H1 (cell line): ENCODE data around the gene DDR2. TPM values are rescaled to one million over a fixed set of nuclear protein-coding genes. Genes with fewer than 3 reads are reported as not detected.

Source experiments
- KDM1A ChIP-seq: fragments of 200-600, 300-600 bp; sonication (generic); IDR thresholded peaks from 2 replicates; pipeline ENCODE4 v1.7.1; 2016; ENCODE audit warnings: mild to moderate bottlenecking, low read length, borderline replicate concordance
- KDM4A ChIP-seq: IDR thresholded peaks from one replicate; pipeline ENCODE4 v1.7.1; 2012; ENCODE audit warnings: low read depth, mild to moderate bottlenecking, moderate library complexity, low read length, inconsistent platforms; ENCODE audit not compliant: severe bottlenecking
- RXRA ChIP-seq: IDR thresholded peaks from 2 replicates; pipeline ENCODE4 v1.6.1; 2011; ENCODE audit warnings: low read depth, mild to moderate bottlenecking, low read length, moderate library complexity; ENCODE audit not compliant: insufficient read depth
- polyA plus RNA-seq, 7 experiments: library from polyadenylated mRNA; depleted of rRNA in 3 of 7; stranded (reverse) in 5 of 7; unstranded in 2 of 7; fragments of >200 nt in 5 of 7; fragments of 200-250 nt in 2 of 7; gene quantifications; 1 replicate in 5 of 7; 2 replicates in 1 of 7; 4 replicates in 1 of 7; pipeline versions ENCODE4 v1.2.1 to v1.2.3, GENCODE V29; 2011 to 2013; ENCODE audit warnings: missing spikeins in 2 of 7, mixed read lengths in 2 of 7
- total RNA-seq: library from RNA; stranded (reverse); fragmentation: NEBNext Ultra II Directional; extraction: Animal tissue kit (Norgen Biotek cat#: 25700); gene quantifications from 2 replicates; pipeline ENCODE4 v1.2.1, GENCODE V29; 2021

DDR2 gene
- total and polyA plus RNA-seq, 2 of the 8 experiments (the other 6 are each of a cell fraction or from before 2014, with no cell fraction given): 1.00 to 2.1 TPM

DNA sequence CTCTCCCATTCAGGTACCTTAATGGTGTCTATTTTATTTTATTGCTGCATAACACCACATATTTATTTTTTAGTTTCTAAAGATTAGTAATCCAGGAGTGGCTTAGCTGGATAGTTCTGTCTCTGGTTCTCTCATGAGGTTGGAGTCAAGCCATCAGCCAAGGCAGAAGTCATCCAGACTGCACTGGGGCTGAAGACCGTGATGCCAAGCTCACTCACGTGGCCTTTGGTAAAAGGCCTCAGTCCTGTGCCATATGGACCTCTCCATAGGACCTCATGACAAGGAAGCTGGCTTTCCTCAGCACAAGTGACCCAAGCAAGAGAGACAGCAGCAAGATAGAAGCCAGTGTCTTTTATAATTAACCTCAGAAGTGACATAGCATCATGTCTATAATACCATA lies 23.0 kb upstream of the DDR2 start (continued):
- TF ChIP-seq KDM1A (no peak), KDM4A (no peak), RXRA (no peak)
